ENCODE results near the gene ACAD10.
A peak's percentile ranks its signal among the peaks of the same experiment; 100 is the strongest.
"Not testable (repeated sequence)": the region's sequence is repeated elsewhere in the genome, so short reads cannot be mapped to it uniquely, and the experiment has no call there.

Gene ACAD10

GRCh38 chr12:111754671-111755070 is 68.8 kb downstream of the ACAD10 start:
- no peak for DNase-seq

GRCh38 chr12:111756196-111756595 is 70.3 kb downstream of the ACAD10 start:
- DNase-seq: no peak

- no peak for DNase-seq
Measured at GRCh38 chr12:111756681-111757080, 70.8 kb downstream of the ACAD10 start.

- DNase-seq: no peak
Measured at GRCh38 chr12:111757361-111758119, 71.7 kb downstream of the ACAD10 start.

- no peak for DNase-seq
Measured at GRCh38 chr12:111758120-111758561, 72.3 kb downstream of the ACAD10 start.

GRCh38 chr12:111759271-111759670 is 73.4 kb downstream of the ACAD10 start:
- DNase-seq: no peak

- DNase-seq: no peak
Measured at GRCh38 chr12:111759991-111760390, 74.1 kb downstream of the ACAD10 start.

GRCh38 chr12:111761099-111761498 is 75.2 kb downstream of the ACAD10 start:
- DNase-seq: no peak

- DNase-seq: no peak
Measured at GRCh38 chr12:111761706-111762105, 75.9 kb downstream of the ACAD10 start.

- not testable (repeated sequence) for DNase-seq
Measured at GRCh38 chr12:111763552-111763951, 77.7 kb downstream of the ACAD10 start.

GRCh38 chr12:111764120-111764821 is 78.4 kb downstream of the ACAD10 start:
- no peak for DNase-seq

- peak; percentile 32 to 56 for DNase-seq
Measured at GRCh38 chr12:111766608-111767361, 80.9 kb downstream of the ACAD10 start, which contains the start of gene ALDH2. ALDH2 (plus strand) TSS chr12:111766933; CDS start chr12:111766983, 50 bp downstream.

- DNase-seq: no peak
Measured at GRCh38 chr12:111767362-111768158, 81.7 kb downstream of the ACAD10 start.

GRCh38 chr12:111768159-111768895 is 82.5 kb downstream of the ACAD10 start:
- DNase-seq: no peak

- DNase-seq: no peak
Measured at GRCh38 chr12:111769599-111769998, 83.7 kb downstream of the ACAD10 start.

- DNase-seq: no peak
Measured at GRCh38 chr12:111773801-111774551, 88.1 kb downstream of the ACAD10 start.

GRCh38 chr12:111775205-111776193 is 89.6 kb downstream of the ACAD10 start:
- no peak for DNase-seq

GRCh38 chr12:111776836-111777344 is 91.0 kb downstream of the ACAD10 start:
- no peak for DNase-seq

- DNase-seq: no peak
Measured at GRCh38 chr12:111777345-111778045, 91.6 kb downstream of the ACAD10 start.
